GM12872 (cell line): ENCODE data around the gene ETV7.

Experiments used
- CTCF ChIP-seq: IDR thresholded peaks from 3 replicates; pipeline ENCODE4 v1.5.1; 2011; ENCODE audit warnings: low read depth, mild to moderate bottlenecking, low read length, moderate library complexity; ENCODE audit not compliant: insufficient read depth

ETV7 gene

DNA sequence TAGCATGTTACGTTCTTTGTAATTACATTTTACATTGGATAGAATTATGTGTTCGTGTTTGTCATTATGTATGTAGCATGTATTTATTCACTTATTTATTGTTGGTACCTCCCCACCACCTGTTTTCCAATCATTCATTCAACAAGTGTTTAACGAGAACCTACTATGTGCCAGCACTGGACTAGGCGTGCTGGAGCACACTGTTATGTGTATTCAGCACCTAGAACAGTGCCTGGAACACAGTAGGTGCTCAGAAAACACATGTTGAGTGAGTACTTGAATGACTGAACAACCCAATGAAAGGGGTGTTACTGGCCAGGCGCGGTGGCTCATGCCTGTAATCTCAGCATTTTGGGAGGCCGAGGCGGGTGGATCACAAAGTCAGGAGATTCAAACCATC is 11.3 kb downstream of the ETV7 start:
- TF ChIP-seq CTCF: no peak

DNA sequence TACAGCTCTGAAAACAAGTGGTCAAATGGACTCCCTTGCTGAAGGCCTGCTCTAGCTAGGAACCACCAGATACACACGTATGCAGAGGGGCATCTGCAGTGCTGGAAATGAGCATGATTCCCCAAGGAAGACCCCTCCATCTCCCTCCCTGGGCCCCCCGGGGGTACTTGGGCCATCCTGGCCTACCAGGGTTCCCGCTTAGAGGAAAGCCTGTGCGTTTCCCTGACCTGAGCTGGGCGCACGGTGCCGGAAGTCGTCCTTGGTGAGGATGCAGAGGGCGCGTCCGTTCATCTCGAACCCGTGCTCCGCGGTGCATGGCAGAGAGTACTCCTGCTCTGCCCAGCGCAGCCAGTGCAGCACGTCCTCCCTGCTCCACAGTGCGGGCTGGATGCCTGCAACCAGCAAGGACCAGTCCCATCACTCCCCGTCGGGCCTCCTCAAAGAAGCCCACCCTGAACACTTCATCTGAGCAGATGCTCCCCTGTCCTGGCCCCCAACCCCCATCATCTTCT is 11.8 kb downstream of the ETV7 start:
- no peak for TF ChIP-seq CTCF

DNA sequence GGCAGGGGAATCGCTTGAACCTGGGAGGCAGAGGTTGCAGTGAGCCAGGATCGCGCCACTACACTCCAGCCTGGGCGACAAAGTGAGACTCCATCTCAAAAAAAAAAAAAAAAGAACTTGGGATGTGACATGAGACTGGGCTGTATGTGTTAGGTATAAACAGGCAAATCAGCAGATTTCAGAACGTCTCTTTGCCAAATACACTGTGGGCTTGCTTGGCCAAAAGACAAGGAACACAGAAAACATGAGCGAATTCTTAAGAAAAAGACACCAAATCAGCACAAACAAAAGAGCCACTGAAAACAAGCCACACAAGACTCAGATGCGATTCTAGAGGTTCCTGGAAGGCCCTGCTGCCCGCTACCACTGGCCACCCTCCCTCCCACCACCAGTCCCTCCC is 12.5 kb downstream of the ETV7 start:
- no peak for TF ChIP-seq CTCF

GRCh38 chr6:36374194-36374593 is 13.3 kb downstream of the ETV7 start:
- TF ChIP-seq CTCF: no peak

DNA sequence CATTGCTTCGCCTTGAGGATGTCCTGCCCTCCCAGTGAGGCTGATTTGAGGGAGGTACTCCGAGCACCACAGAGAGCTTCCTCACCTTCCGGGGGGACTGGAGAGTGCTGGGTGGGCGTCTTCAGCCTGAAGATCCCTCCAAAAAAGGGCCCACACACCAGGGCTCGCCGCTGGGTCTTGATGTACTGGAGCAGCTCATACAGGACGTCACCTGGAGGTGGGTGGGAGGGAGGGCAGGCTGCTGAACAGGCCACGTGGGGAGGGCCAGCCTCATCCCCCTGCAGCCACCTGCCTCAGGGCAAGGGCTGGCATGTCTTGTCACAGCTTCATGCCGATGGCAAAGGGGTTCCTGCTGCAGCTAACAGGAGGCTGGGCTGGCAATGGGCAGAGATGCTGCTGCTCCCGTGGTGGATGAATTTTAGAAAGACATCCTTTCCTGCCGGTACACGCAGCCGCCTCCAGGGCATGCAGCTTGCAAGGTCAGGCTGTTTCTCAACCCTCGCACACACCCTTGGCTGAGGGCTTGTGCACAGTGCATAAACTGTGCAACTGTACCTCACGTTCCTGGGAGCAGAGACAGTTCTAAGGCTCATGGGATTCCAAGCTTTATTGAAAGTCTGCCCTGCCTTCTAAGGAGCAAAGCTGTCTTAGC is 14.0 kb downstream of the ETV7 start:
- no peak for TF ChIP-seq CTCF

GRCh38 chr6:36372088-36372487 is 15.4 kb downstream of the ETV7 start:
- no peak for TF ChIP-seq CTCF

DNA sequence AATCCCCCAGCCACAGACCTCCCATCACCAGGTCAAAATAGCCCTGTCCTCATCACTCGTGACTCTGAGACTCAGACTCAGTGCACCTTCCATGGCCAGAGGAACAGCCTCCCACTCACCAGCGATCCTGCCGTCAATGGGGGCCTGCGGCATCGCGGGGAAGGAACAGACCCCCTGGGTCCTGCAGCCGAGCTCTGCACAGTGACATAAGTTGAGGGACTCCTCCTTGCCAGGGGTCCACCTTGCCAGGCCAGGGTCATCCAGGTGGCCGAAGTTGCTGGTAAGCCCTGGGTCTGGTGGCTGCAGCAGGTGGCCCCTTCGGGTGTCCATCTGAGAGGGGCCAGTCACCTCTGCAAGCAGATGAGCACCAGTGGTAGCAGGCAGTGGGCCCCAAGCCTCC is 16.3 kb downstream of the ETV7 start:
- no peak for TF ChIP-seq CTCF

GRCh38 chr6:36370638-36371037 is 16.8 kb downstream of the ETV7 start:
- no peak for TF ChIP-seq CTCF
